Transverse colon (tissue), 4 donors: ENCODE data around the gene TVP23A. TPM values are rescaled to one million over a fixed set of nuclear protein-coding genes. Genes with fewer than 3 reads are reported as not detected.
A peak's percentile ranks its signal among the peaks of the same experiment; 100 is the strongest.

Experiments
- DNase-seq: peaks from one replicate; pipeline ENCODE4 v3.0.0-alpha.2; 2019
- H3K27ac ChIP-seq, 4 donors: fragments of 200-600 bp; sonication (generic); 2 replicates each; pipeline ENCODE4 v1.5.1; 2016 to 2018; ENCODE audit warnings: inconsistent platforms in 4 of 4
- H3K27me3 ChIP-seq: fragments of 200-600 bp; sonication (generic); 2 replicates; pipeline ENCODE4 v1.5.1; 2017; ENCODE audit warnings: inconsistent platforms
- H3K36me3 ChIP-seq, 4 donors: fragments of 200-600 bp; sonication (generic); 2 replicates each; pipeline ENCODE4 v1.5.1; 2017 to 2019; ENCODE audit warnings: inconsistent platforms in 4 of 4
- H3K4me1 ChIP-seq, 4 donors: fragments of 200-600 bp; sonication (generic); 2 replicates each; pipeline ENCODE4 v1.5.1; 2017 to 2020; ENCODE audit warnings: inconsistent platforms in 4 of 4
- H3K4me3 ChIP-seq, 4 donors: fragments of 200-600 bp; sonication (generic); 1 replicate in 1 of 4; 2 replicates in 3 of 4; pipeline versions ENCODE4 v1.5.1 to v1.6.1; 2017 to 2019; ENCODE audit warnings: inconsistent platforms in 4 of 4
- H3K9me3 ChIP-seq, 2 donors: fragments of 200-600 bp; sonication (generic); 2 replicates each; pipeline ENCODE4 v1.5.1; 2017 to 2019; ENCODE audit warnings: inconsistent platforms in 2 of 2
- EP300 ChIP-seq: sonication (generic); formaldehyde crosslinking; IDR thresholded peaks from one replicate; pipeline ENCODE4 v1.6.1; 2017; ENCODE audit warnings: antibody characterized with exemption, low read depth
- POLR2A ChIP-seq: fragments of 450-650 bp; IDR thresholded peaks from one replicate; pipeline ENCODE4 v1.6.1; 2016; ENCODE audit warnings: antibody characterized with exemption, mild to moderate bottlenecking, moderate library complexity
- POLR2AphosphoS5 ChIP-seq, 3 donors: sonication (generic); formaldehyde crosslinking; IDR thresholded peaks; one replicate each; pipeline ENCODE4 v1.6.1; 2016; ENCODE audit warnings: antibody characterized with exemption in 3 of 3
- WGBS, 2 donors: methylation state at CpG; one replicate each; pipeline ENCODE4 v1.1.5; 2018; ENCODE audit warnings: low coverage in 1 of 2; 5-methylcytosine and 5-hydroxymethylcytosine counted together
- in situ Hi-C, 4 donors: fragments of 200-750 bp; cut with MboI; loops; one replicate each; pipeline versions ENCODE4 v1.15.0 to v1.15.1; 2017; ENCODE audit warnings: low sequenced_read_pairs in 3 of 4, low pct_ligation_motif_present in 1 of 4, low pct_unique_long_range_greater_than_20kb in 1 of 4
- intact Hi-C: fragments of 100-400 bp; cut with DNase I; formaldehyde crosslinking; loops from one replicate; pipeline ENCODE4 v1.15.1; 2023; ENCODE audit warnings: low total_unique reads
- total RNA-seq, 4 donors: library from RNA; depleted of rRNA; stranded (reverse); fragments of >200 nt; gene quantifications; one replicate each; pipeline ENCODE4 v1.1.0, GENCODE V29; 2016
- TF ChIP-seq, protein P1 (sequence below), 5 experiments: fragments of 200-600 bp in 3 of 5; fragments of 450-650 bp in 2 of 5; sonication (generic) in 3 of 5; IDR thresholded peaks; 1 replicate in 2 of 5; 2 replicates in 3 of 5; pipeline ENCODE4 v1.5.1; 2016 to 2017; ENCODE audit warnings: antibody characterized with exemption in 5 of 5, inconsistent platforms in 3 of 5, mild to moderate bottlenecking in 2 of 5, moderate library complexity in 1 of 5

TVP23A gene
- total RNA-seq: under 1 TPM in 2 of 4 donors, not detected in 2; 0.14 to 0.16 TPM

DNA sequence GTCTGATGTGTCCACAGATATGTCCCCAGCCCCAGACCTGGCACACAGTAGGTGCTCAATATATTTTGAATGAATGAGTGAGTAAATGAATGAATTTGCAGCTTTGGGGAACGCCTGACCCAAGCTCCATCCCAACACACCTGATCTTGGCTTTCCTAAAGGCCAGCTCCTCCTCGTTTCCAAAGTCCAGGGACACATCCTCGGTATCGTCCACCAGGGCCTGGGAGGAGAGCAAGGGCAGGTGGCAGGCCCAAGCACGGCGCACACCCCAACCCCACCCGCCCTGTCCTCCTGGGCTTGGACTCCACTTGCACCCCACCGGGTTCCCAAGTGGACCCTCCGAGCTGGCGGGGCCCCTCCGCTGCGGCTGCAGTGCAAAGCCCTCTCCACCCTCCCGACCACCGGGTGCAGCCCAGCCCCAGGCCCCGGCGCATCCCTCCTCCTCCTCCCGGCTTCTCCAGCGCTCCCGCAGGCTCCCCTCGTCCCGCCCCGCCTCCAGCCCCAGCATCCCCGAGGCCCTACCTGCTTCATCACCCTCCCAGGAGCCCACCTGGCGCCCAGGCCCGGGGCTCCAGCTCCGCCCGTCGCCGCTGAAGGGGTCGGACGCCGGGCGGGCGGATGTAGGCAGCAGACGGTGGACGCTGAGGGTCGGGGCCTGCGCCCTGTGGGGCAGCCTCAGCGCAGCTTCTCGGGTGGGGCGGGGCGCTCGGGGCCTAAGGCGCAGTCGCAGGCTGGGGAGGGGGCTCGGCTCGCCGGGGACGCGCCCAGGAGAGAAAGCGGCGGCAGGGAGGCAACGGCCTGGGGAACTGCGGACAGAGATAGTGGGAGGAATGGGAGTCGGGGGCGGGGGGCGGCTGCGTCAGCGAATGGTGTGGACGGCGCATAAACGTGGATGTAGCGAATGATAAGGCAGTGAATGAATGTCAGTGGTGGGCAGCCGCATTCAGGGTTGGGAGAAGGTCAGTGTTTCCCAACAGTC lies at the start of gene TVP23A:
TVP23A (minus strand) TSS at position 832 of the 979 bp plus-strand sequence; CDS start at position 531, 301 bp downstream.
- Histone ChIP-seq H3K27me3 (peaks cover 13% of the 10 kb centered on the region), H3K36me3 (no peaks in the 10 kb centered on the region), H3K9me3 (no peaks in the 10 kb centered on the region), H3K4me1 (no peaks in the 10 kb centered on the region), H3K4me3 (peak within 1 kb of the TSS in 2 of 4 donors; percentile 8 to 25), H3K27ac (no peak within 1 kb of the TSS)
- intact Hi-C loops: no loop called here
- DNase-seq: no peak
- TF ChIP-seq EP300 (no peak), POLR2A (no peak), POLR2AphosphoS5 (IDR thresholded peaks at IDR 0.05) (no peak)
- TF ChIP-seq, protein P1, sequence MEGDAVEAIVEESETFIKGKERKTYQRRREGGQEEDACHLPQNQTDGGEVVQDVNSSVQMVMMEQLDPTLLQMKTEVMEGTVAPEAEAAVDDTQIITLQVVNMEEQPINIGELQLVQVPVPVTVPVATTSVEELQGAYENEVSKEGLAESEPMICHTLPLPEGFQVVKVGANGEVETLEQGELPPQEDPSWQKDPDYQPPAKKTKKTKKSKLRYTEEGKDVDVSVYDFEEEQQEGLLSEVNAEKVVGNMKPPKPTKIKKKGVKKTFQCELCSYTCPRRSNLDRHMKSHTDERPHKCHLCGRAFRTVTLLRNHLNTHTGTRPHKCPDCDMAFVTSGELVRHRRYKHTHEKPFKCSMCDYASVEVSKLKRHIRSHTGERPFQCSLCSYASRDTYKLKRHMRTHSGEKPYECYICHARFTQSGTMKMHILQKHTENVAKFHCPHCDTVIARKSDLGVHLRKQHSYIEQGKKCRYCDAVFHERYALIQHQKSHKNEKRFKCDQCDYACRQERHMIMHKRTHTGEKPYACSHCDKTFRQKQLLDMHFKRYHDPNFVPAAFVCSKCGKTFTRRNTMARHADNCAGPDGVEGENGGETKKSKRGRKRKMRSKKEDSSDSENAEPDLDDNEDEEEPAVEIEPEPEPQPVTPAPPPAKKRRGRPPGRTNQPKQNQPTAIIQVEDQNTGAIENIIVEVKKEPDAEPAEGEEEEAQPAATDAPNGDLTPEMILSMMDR (IDR thresholded peaks at IDR 0.05): no peak
- WGBS, 2 donors: 61% methylated on average over 64 of the region's 64 CpGs; no CpG with 5 or more reads in 1 of the 2 donors
- in situ Hi-C loops: no loop called here

DNA sequence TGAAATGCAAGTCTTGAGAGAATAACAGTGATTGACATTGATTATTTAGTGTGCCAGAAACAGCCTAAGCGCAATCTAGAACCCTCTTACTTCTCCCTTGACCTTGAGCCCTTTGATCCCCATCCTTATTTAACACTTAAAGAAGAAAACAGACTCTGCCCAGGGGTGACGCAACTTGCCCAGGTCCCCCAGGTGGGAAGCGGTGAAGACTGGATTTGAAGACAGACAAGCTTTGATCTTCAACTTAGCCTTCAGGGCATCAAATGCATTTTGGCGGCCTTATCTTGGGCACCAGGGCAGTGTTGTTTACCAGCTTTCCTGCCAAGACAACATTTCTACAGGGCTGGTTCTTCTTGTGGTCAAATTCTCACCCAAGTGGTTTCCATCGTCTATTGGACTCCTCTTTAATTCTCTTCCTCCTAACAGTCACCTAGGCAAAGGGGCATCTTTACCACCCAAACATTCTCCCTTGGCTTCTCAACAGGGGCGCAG lies 49.6 kb upstream of the TVP23A start:
- in situ Hi-C loops (loop anchor here in 1 of 4 donors (25.0 kb wide), 1 partner anchor 106 kb away; no protein-coding TSS in a partner anchor), intact Hi-C loops (no loop called here)
- WGBS, 2 donors: 65 to 80% methylated on average over 3 to 6 of the region's 6 CpGs
- no peaks in the 10 kb centered on the region for H3K36me3 ChIP-seq
- H3K9me3 ChIP-seq: no peaks in the 10 kb centered on the region
- peaks cover 0 to 25% (median 19%) of the 10 kb centered on the region in 4 donors for H3K4me1 ChIP-seq
- H3K27me3 ChIP-seq: no peaks in the 10 kb centered on the region
- peak overlapping the region in 2 of 4 donors; percentile 63 to 66 for H3K27ac ChIP-seq
- TF ChIP-seq POLR2AphosphoS5 (IDR thresholded peaks at IDR 0.05): no peak
- TF ChIP-seq, protein P1 (IDR thresholded peaks at IDR 0.05): no peak
- TF ChIP-seq POLR2A: no peak
- TF ChIP-seq EP300: no peak
- H3K4me3 ChIP-seq: no peak overlapping the region
- DNase-seq: no peak

DNA sequence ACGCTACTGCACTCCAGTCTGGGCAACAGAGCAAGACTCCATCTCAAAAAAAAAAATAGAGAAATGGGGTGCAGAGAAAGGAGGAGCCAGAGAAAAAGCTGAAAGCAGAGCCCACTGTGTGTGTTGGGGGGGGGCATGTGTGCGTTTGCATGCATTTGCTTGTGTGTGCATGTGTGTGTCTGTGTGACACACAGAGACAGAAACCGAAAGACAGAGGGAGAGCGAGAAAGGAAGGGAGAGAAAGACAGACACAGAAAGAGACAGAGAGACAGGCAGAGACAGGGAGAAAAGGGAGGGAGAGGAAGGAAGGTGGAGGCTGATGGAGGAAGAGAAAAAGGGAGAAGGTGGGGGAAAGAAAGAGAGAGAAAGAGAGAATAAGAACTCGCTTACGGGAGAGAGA lies 48.6 kb upstream of the TVP23A start:
- TF ChIP-seq POLR2AphosphoS5 (IDR thresholded peaks at IDR 0.05) (no peak), POLR2A (no peak), EP300 (no peak)
- TF ChIP-seq, protein P1 (IDR thresholded peaks at IDR 0.05): no peak
- H3K4me1 ChIP-seq: peaks cover 0 to 25% (median 17%) of the 10 kb centered on the region in 4 donors
- peak overlapping the region in 1 of 4 donors; percentile 66 for H3K27ac ChIP-seq
- in situ Hi-C loops: loop anchor here in 1 of 4 donors (25.0 kb wide), 1 partner anchor 105 kb away; no protein-coding TSS in a partner anchor
- H3K36me3 ChIP-seq: no peaks in the 10 kb centered on the region
- no peaks in the 10 kb centered on the region for H3K9me3 ChIP-seq
- no peaks in the 10 kb centered on the region for H3K27me3 ChIP-seq
- DNase-seq: no peak
- WGBS, 2 donors: 74% methylated on average over 6 of the region's 6 CpGs
- H3K4me3 ChIP-seq: no peak overlapping the region
- intact Hi-C loops: no loop called here
